Progenitor cell of endocrine pancreas (in vitro differentiated cells): Measurements from ENCODE around the gene TCAIM. TPM values are rescaled to one million over a fixed set of nuclear protein-coding genes. Genes with fewer than 3 reads are reported as not detected.

ENCODE experiments used
- DNase-seq: peaks from one replicate; pipeline ENCODE4 v3.0.0; 2021; ENCODE audit warnings: low spot score; ENCODE audit not compliant: unreplicated experiment
- H3K27ac Mint-ChIP-seq: 2 replicates; pipeline ENCODE4 v1.8.0; 2021; ENCODE audit warnings: mild to moderate bottlenecking, moderate library complexity, mixed read lengths
- H3K27me3 Mint-ChIP-seq: 2 replicates; pipeline ENCODE4 v1.8.0; 2021; ENCODE audit warnings: mixed read lengths
- H3K36me3 Mint-ChIP-seq: 2 replicates; pipeline ENCODE4 v1.8.0; 2022; ENCODE audit warnings: mixed read lengths; ENCODE audit not compliant: insufficient read depth
- H3K4me1 Mint-ChIP-seq: 2 replicates; pipeline ENCODE4 v1.8.0; 2021; ENCODE audit warnings: low read depth, mixed read lengths
- H3K4me3 Mint-ChIP-seq: 2 replicates; pipeline ENCODE4 v1.8.0; 2021; ENCODE audit warnings: low read depth, mild to moderate bottlenecking, moderate library complexity, mixed read lengths
- H3K9me3 Mint-ChIP-seq: 2 replicates; pipeline ENCODE4 v1.8.0; 2021; ENCODE audit warnings: low read depth, mixed read lengths
- CTCF ChIP-seq: fragments of 200-600 bp; sonication (generic); IDR thresholded peaks from one replicate; pipeline ENCODE4 v1.5.0; 2021; ENCODE audit warnings: antibody characterized with exemption, mild to moderate bottlenecking; ENCODE audit not compliant: unreplicated experiment
- total RNA-seq: library from RNA; stranded (reverse); gene quantifications from 2 replicates; pipeline ENCODE4 v1.2.1, GENCODE V29; 2021

TCAIM gene
- total RNA-seq, 1 donor from 2014 or later: 34.1 TPM

DNA sequence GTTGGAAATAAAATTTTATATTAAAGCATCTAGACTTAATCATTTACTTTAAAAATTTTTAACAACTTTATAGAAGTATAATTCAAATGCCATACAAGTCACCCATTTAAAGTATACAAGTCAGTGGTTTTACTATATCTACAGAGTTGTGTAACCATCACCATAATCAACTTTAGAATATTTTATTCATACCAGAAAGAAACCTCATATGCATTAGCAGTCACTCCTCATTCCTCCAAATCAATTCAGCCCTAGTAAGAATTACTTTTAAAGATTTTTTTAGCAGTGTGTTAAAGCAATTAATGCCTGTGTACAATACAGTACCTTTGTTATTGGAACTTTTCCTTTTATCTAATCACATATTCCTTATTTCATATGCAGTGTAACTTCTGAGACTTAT lies 14.0 kb upstream of the TCAIM start:
- H3K9me3 Mint-ChIP-seq: peaks cover 3% of the 10 kb centered on the region
- no peak overlapping the region for H3K27ac Mint-ChIP-seq

GRCh38 chr3:44326019-44326418 lies 12.5 kb upstream of the TCAIM start:
- no peak overlapping the region for H3K27ac Mint-ChIP-seq
- H3K4me1 Mint-ChIP-seq: peaks cover 26% of the 10 kb centered on the region
- H3K27me3 Mint-ChIP-seq: no peaks in the 10 kb centered on the region
- no peak overlapping the region for H3K4me3 Mint-ChIP-seq
- no peak for DNase-seq
- peaks cover 3% of the 10 kb centered on the region for H3K9me3 Mint-ChIP-seq
- no peaks in the 10 kb centered on the region for H3K36me3 Mint-ChIP-seq
- no peak for TF ChIP-seq CTCF

More for the DNA sequence above, 14.0 kb upstream of the TCAIM start:
- TF ChIP-seq CTCF: no peak
- H3K27me3 Mint-ChIP-seq: no peaks in the 10 kb centered on the region
- DNase-seq: no peak
- H3K4me1 Mint-ChIP-seq: peaks cover 27% of the 10 kb centered on the region
- H3K36me3 Mint-ChIP-seq: no peaks in the 10 kb centered on the region
- no peak overlapping the region for H3K4me3 Mint-ChIP-seq

DNA sequence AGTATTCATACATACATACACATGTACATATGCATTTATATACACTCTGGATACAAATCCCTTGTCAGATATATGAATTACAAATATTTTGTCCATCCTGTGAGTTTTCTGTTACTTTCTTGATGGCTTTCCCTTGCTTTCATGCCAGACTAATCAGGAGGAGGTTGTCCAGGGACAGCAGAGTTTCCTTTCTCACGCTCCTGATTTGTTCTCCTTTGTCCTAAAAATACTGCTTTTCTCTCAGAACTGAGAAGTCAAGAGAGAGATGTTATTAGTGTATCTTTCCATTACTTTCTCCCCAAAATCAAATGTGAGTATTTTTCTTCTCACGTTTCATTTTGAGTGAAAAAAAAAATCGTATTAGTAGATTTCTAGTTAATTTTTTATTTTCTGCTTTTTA lies 12.1 kb upstream of the TCAIM start:
- peaks cover 3% of the 10 kb centered on the region for H3K9me3 Mint-ChIP-seq
- H3K36me3 Mint-ChIP-seq: no peaks in the 10 kb centered on the region
- TF ChIP-seq CTCF: no peak
- no peak overlapping the region for H3K4me3 Mint-ChIP-seq
- H3K4me1 Mint-ChIP-seq: peaks cover 21% of the 10 kb centered on the region
- H3K27me3 Mint-ChIP-seq: no peaks in the 10 kb centered on the region
- no peak overlapping the region for H3K27ac Mint-ChIP-seq
- DNase-seq: no peak

DNA sequence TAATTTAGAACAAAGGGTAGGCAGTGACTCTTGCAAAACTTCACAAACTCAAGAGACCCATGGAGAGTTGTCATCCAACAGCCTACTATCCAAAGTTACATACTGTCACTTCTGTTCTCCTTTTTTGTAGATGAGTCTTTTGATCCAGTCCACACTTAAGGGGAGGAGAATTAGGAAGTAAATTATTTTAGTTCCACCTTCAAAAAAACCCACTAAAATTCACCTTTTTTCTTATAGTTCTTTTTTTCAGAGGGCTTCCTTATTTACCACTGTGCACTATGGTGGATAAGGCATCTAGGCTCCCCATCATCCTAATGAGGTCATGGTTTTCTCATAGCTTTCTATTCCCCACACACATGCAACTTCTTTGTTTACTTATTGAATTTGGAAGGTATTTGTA lies 8.6 kb upstream of the TCAIM start:
- no peaks in the 10 kb centered on the region for H3K36me3 Mint-ChIP-seq
- no peak for TF ChIP-seq CTCF
- peaks cover 5% of the 10 kb centered on the region for H3K4me1 Mint-ChIP-seq
- no peaks in the 10 kb centered on the region for H3K27me3 Mint-ChIP-seq
- DNase-seq: no peak
- no peak overlapping the region for H3K4me3 Mint-ChIP-seq
- H3K9me3 Mint-ChIP-seq: peaks cover 3% of the 10 kb centered on the region
- H3K27ac Mint-ChIP-seq: no peak overlapping the region

- Mint-ChIP-seq H3K9me3 (peaks cover 3% of the 10 kb centered on the region), H3K36me3 (no peaks in the 10 kb centered on the region), H3K27ac (no peak overlapping the region), H3K4me1 (peaks cover 5% of the 10 kb centered on the region), H3K27me3 (no peaks in the 10 kb centered on the region), H3K4me3 (no peak overlapping the region)
- no peak for DNase-seq
- no peak for TF ChIP-seq CTCF
Observed at GRCh38 chr3:44330444-44330843, 8.1 kb upstream of the TCAIM start.

GRCh38 chr3:44334326-44334725 lies 4.2 kb upstream of the TCAIM start:
- no peaks in the 10 kb centered on the region for H3K36me3 Mint-ChIP-seq
- peaks cover 13% of the 10 kb centered on the region for H3K4me1 Mint-ChIP-seq
- H3K4me3 Mint-ChIP-seq: no peak overlapping the region
- H3K27ac Mint-ChIP-seq: no peak overlapping the region
- H3K27me3 Mint-ChIP-seq: no peaks in the 10 kb centered on the region
- DNase-seq: no peak
- no peak for TF ChIP-seq CTCF
- H3K9me3 Mint-ChIP-seq: no peaks in the 10 kb centered on the region
